SK-N-SH treated with all-trans-retinoic acid at 6 μM for 48 hours (cell line): Measurements from ENCODE around the gene RNF128.

ENCODE experiments used
- ARNTL ChIP-seq: fragments of 450-650 bp; formaldehyde crosslinking; IDR thresholded peaks from 2 replicates; pipeline ENCODE4 v1.5.0; 2020; ENCODE audit warnings: low read depth, mild to moderate bottlenecking, moderate library complexity, borderline replicate concordance
- BACH2 ChIP-seq: fragments of 250-450 bp; sonication (Bioruptor Pico); IDR thresholded peaks from 2 replicates; pipeline ENCODE4 v1.9.0; 2021; ENCODE audit warnings: mild to moderate bottlenecking, borderline replicate concordance
- PATZ1 ChIP-seq: fragments of 250-450 bp; sonication (Bioruptor Pico); IDR thresholded peaks from 2 replicates; pipeline ENCODE4 v1.8.0; 2020; ENCODE audit warnings: mild to moderate bottlenecking, moderate library complexity, borderline replicate concordance
- RARB ChIP-seq: fragments of 250-450 bp; sonication (Bioruptor Pico); IDR thresholded peaks from 2 replicates; pipeline ENCODE4 v1.8.0; 2021; ENCODE audit warnings: mild to moderate bottlenecking, moderate library complexity

GRCh38 chrX:106774981-106775380 lies 48.5 kb downstream of the RNF128 start:
- no peak for TF ChIP-seq BACH2 (CRISPR knock-in tag)
- no peak for TF ChIP-seq RARB (CRISPR knock-in tag)
- no peak for TF ChIP-seq PATZ1 (CRISPR knock-in tag)
- TF ChIP-seq ARNTL: no peak
